GM12878 (cell line): ENCODE results near the gene YBX2.

Experiments
- CTCF ChIP-seq, 3 experiments: IDR thresholded peaks in 2 of 3; conservative IDR thresholded peaks in 1 of 3; 2 replicates each; pipeline ENCODE4 v1.5.1; 2011; ENCODE audit warnings: low read depth in 3 of 3, low read length in 3 of 3, mild to moderate bottlenecking in 3 of 3, control low read depth in 2 of 3, moderate library complexity in 2 of 3, inconsistent platforms in 1 of 3, mixed read lengths in 1 of 3; ENCODE audit not compliant: control insufficient read depth in 2 of 3, insufficient read depth in 1 of 3; ENCODE audit errors: extremely low read depth in 1 of 3
- FOS ChIP-seq: IDR thresholded peaks from 3 replicates; pipeline ENCODE4 v1.6.1; 2011; ENCODE audit warnings: borderline replicate concordance; ENCODE audit not compliant: insufficient read length; ENCODE audit errors: extremely low read depth
- HDAC2 ChIP-seq: fragments of 200-600 bp; sonication (generic); IDR thresholded peaks from 2 replicates; pipeline ENCODE4 v1.6.1; 2017
- HDAC6 ChIP-seq: fragments of 200-600 bp; sonication (generic); IDR thresholded peaks from one replicate; pipeline ENCODE4 v1.8.0; 2017; ENCODE audit warnings: antibody characterized with exemption; ENCODE audit not compliant: unreplicated experiment
- KDM1A ChIP-seq: fragments of 200-600 bp; sonication (generic); IDR thresholded peaks from 2 replicates; pipeline ENCODE4 v1.6.1; 2016; ENCODE audit warnings: borderline replicate concordance
- NR2C2 ChIP-seq: IDR thresholded peaks from 2 replicates; pipeline ENCODE4 v1.6.1; 2011; ENCODE audit warnings: borderline replicate concordance, low read depth; ENCODE audit not compliant: control insufficient read depth, insufficient read length
- POLR2AphosphoS2 ChIP-seq: IDR thresholded peaks from 2 replicates; pipeline ENCODE4 v1.6.1; 2011; ENCODE audit warnings: low read depth, mild to moderate bottlenecking, low read length, improper control_type of control experiment, moderate library complexity
- REST ChIP-seq: IDR thresholded peaks from 2 replicates; pipeline ENCODE4 v1.6.1; 2012; ENCODE audit warnings: mild to moderate bottlenecking, low read depth, low read length
- SUZ12 ChIP-seq: fragments of 200-600 bp; sonication (generic); IDR thresholded peaks from one replicate; pipeline ENCODE4 v1.6.1; 2018; ENCODE audit warnings: antibody characterized with exemption, mild to moderate bottlenecking; ENCODE audit not compliant: unreplicated experiment
- USF2 ChIP-seq: IDR thresholded peaks from 2 replicates; pipeline ENCODE4 v1.6.1; 2011; ENCODE audit warnings: low read depth, low read length, improper control_type of control experiment, borderline replicate concordance
- ZNF217 ChIP-seq: fragments of 450-650 bp; IDR thresholded peaks from 2 replicates; pipeline ENCODE4 v1.6.1; 2017; ENCODE audit warnings: antibody characterized with exemption, mild to moderate bottlenecking

DNA sequence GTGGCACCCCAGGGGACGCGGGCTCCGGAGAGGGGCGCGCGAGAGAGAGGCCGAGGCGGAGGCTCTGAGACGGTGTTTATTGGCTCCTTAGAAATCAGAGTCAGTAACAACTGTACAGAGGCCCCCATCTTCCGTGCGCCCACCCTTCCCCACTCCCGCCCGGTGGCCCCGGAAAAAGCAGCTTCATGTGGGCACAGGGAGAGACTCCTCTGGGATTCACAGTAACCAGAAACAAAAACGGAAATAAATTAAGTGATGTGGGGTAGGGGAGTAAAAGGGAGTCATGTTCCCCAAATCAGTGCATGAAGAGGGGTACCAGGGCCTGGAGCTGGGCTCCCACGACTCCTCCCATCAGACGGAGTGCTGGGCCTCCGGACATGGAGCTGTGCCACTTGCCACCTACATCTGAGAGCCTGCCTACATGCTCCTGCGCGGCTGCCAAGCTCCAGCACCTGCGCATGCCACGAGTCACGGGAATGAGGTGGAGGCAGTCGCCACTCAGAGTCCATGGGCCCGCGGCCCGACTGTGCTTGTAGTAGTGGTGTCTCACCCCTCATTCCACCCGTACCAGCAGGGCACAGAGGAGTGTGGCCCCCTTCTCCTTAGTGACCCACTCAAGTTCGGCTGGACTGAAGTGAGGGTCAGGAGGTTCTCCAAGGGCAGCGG is 21.3 kb upstream of the YBX2 start:
- TF ChIP-seq CTCF (IDR thresholded peaks at IDR 0.05 in 2 of 3, conservative IDR thresholded peaks at IDR 0.05 in 1 of 3; ENCODE audit: control insufficient read depth in 2 of 3, extremely low read depth in 1 of 3, insufficient read depth in 1 of 3, low read depth in 3 of 3, low read length in 3 of 3) = no peak
- no peak for TF ChIP-seq REST
- no peak for TF ChIP-seq FOS
- no peak for TF ChIP-seq HDAC6
- no peak for TF ChIP-seq KDM1A
- no peak for TF ChIP-seq POLR2AphosphoS2
- TF ChIP-seq HDAC2 = no peak
- TF ChIP-seq NR2C2 = no peak
- no peak for TF ChIP-seq ZNF217
- TF ChIP-seq USF2 = no peak
- no peak for TF ChIP-seq SUZ12
